Measurements from ENCODE around the gene ZCCHC10.

DNA sequence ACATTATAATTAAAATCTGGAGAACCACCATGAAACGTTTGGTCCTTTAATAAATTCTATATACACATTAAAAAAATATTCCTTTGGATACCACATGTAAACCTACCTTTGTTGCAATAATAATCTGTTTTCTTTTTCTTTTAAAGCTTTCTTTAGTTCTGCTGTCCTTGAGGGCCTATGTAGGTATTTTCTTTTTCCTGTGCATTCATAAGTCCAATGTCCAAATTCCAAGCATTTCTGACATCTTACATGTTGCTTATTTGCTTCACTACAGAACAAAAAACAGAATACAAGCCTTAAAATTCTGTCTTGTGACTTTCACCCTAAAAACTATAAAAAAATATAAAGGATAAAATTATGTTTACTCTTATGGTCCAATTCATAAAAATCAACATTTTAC lies 19.7 kb downstream of the ZCCHC10 start:
- no peak for TF ChIP-seq ZNF24 (IDR thresholded peaks at IDR 0.05)
- no peak for TF ChIP-seq YY1 (IDR thresholded peaks at IDR 0.05; ENCODE audit: low read depth, low read length)
- TF ChIP-seq NRF1 (conservative IDR thresholded peaks at IDR 0.05; ENCODE audit: low read depth, low read length): no peak
- TF ChIP-seq POLR2A (IDR thresholded peaks at IDR 0.05; ENCODE audit: low read depth, low read length): no peak
- TF ChIP-seq, protein P1, sequence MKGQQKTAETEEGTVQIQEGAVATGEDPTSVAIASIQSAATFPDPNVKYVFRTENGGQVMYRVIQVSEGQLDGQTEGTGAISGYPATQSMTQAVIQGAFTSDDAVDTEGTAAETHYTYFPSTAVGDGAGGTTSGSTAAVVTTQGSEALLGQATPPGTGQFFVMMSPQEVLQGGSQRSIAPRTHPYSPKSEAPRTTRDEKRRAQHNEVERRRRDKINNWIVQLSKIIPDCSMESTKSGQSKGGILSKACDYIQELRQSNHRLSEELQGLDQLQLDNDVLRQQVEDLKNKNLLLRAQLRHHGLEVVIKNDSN (IDR thresholded peaks at IDR 0.05; ENCODE audit: borderline replicate concordance, extremely low read length, insufficient read depth, low read depth, low read length): no peak
- TF ChIP-seq, protein P2, sequence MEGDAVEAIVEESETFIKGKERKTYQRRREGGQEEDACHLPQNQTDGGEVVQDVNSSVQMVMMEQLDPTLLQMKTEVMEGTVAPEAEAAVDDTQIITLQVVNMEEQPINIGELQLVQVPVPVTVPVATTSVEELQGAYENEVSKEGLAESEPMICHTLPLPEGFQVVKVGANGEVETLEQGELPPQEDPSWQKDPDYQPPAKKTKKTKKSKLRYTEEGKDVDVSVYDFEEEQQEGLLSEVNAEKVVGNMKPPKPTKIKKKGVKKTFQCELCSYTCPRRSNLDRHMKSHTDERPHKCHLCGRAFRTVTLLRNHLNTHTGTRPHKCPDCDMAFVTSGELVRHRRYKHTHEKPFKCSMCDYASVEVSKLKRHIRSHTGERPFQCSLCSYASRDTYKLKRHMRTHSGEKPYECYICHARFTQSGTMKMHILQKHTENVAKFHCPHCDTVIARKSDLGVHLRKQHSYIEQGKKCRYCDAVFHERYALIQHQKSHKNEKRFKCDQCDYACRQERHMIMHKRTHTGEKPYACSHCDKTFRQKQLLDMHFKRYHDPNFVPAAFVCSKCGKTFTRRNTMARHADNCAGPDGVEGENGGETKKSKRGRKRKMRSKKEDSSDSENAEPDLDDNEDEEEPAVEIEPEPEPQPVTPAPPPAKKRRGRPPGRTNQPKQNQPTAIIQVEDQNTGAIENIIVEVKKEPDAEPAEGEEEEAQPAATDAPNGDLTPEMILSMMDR (IDR thresholded peaks at IDR 0.05 in 2 of 3, conservative IDR thresholded peaks at IDR 0.05 in 1 of 3; ENCODE audit: control insufficient read depth in 2 of 3, extremely low read depth in 1 of 3, insufficient read depth in 1 of 3, low read depth in 3 of 3, low read length in 3 of 3): no peak
- TF ChIP-seq, protein P3, sequence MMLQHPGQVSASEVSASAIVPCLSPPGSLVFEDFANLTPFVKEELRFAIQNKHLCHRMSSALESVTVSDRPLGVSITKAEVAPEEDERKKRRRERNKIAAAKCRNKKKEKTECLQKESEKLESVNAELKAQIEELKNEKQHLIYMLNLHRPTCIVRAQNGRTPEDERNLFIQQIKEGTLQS (IDR thresholded peaks at IDR 0.05; ENCODE audit: borderline replicate concordance, extremely low read depth, low read depth, low read length): no peak
- TF ChIP-seq, protein P4, sequence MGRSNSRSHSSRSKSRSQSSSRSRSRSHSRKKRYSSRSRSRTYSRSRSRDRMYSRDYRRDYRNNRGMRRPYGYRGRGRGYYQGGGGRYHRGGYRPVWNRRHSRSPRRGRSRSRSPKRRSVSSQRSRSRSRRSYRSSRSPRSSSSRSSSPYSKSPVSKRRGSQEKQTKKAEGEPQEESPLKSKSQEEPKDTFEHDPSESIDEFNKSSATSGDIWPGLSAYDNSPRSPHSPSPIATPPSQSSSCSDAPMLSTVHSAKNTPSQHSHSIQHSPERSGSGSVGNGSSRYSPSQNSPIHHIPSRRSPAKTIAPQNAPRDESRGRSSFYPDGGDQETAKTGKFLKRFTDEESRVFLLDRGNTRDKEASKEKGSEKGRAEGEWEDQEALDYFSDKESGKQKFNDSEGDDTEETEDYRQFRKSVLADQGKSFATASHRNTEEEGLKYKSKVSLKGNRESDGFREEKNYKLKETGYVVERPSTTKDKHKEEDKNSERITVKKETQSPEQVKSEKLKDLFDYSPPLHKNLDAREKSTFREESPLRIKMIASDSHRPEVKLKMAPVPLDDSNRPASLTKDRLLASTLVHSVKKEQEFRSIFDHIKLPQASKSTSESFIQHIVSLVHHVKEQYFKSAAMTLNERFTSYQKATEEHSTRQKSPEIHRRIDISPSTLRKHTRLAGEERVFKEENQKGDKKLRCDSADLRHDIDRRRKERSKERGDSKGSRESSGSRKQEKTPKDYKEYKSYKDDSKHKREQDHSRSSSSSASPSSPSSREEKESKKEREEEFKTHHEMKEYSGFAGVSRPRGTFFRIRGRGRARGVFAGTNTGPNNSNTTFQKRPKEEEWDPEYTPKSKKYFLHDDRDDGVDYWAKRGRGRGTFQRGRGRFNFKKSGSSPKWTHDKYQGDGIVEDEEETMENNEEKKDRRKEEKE (IDR thresholded peaks at IDR 0.05): no peak
- no peak for TF ChIP-seq CHD2 (IDR thresholded peaks at IDR 0.05; ENCODE audit: borderline replicate concordance, low read depth, low read length)
- TF ChIP-seq POLR2AphosphoS5 (IDR thresholded peaks at IDR 0.05; ENCODE audit: low read length): no peak
- TF ChIP-seq, protein P5, sequence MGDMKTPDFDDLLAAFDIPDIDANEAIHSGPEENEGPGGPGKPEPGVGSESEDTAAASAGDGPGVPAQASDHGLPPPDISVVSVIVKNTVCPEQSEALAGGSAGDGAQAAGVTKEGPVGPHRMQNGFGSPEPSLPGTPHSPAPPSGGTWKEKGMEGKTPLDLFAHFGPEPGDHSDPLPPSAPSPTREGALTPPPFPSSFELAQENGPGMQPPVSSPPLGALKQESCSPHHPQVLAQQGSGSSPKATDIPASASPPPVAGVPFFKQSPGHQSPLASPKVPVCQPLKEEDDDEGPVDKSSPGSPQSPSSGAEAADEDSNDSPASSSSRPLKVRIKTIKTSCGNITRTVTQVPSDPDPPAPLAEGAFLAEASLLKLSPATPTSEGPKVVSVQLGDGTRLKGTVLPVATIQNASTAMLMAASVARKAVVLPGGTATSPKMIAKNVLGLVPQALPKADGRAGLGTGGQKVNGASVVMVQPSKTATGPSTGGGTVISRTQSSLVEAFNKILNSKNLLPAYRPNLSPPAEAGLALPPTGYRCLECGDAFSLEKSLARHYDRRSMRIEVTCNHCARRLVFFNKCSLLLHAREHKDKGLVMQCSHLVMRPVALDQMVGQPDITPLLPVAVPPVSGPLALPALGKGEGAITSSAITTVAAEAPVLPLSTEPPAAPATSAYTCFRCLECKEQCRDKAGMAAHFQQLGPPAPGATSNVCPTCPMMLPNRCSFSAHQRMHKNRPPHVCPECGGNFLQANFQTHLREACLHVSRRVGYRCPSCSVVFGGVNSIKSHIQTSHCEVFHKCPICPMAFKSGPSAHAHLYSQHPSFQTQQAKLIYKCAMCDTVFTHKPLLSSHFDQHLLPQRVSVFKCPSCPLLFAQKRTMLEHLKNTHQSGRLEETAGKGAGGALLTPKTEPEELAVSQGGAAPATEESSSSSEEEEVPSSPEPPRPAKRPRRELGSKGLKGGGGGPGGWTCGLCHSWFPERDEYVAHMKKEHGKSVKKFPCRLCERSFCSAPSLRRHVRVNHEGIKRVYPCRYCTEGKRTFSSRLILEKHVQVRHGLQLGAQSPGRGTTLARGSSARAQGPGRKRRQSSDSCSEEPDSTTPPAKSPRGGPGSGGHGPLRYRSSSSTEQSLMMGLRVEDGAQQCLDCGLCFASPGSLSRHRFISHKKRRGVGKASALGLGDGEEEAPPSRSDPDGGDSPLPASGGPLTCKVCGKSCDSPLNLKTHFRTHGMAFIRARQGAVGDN (IDR thresholded peaks at IDR 0.05): no peak
- TF ChIP-seq RAD51 (IDR thresholded peaks at IDR 0.05): no peak
- TF ChIP-seq YBX1 (IDR thresholded peaks at IDR 0.05): no peak
- TF ChIP-seq NBN (IDR thresholded peaks at IDR 0.05): no peak
